Glutamatergic neuron (in vitro differentiated cells): ENCODE measurements around the gene STK39. TPM values are rescaled to one million over a fixed set of nuclear protein-coding genes. Genes with fewer than 3 reads are reported as not detected.

Experiments used
- DNase-seq: peaks from one replicate; pipeline ENCODE4 v3.0.0; 2022
- H3K27ac Mint-ChIP-seq: one replicate; pipeline ENCODE4 v1.8.0; 2020; ENCODE audit warnings: mild to moderate bottlenecking, mixed read lengths, inconsistent platforms; ENCODE audit not compliant: unreplicated experiment
- H3K27me3 Mint-ChIP-seq: one replicate; pipeline ENCODE4 v1.8.0; 2020; ENCODE audit warnings: mild to moderate bottlenecking, moderate library complexity, mixed read lengths, inconsistent platforms; ENCODE audit not compliant: unreplicated experiment
- H3K36me3 Mint-ChIP-seq: one replicate; pipeline ENCODE4 v1.8.0; 2020; ENCODE audit warnings: mild to moderate bottlenecking, mixed read lengths, inconsistent platforms; ENCODE audit not compliant: unreplicated experiment
- H3K4me1 Mint-ChIP-seq: one replicate; pipeline ENCODE4 v1.8.0; 2020; ENCODE audit warnings: mild to moderate bottlenecking, low read depth, mixed read lengths, inconsistent platforms; ENCODE audit not compliant: unreplicated experiment
- H3K4me3 Mint-ChIP-seq: one replicate; pipeline ENCODE4 v1.8.0; 2020; ENCODE audit warnings: mild to moderate bottlenecking, mixed read lengths, inconsistent platforms; ENCODE audit not compliant: unreplicated experiment
- H3K9me3 Mint-ChIP-seq: one replicate; pipeline ENCODE4 v1.8.0; 2020; ENCODE audit warnings: mild to moderate bottlenecking, moderate library complexity, mixed read lengths, inconsistent platforms; ENCODE audit not compliant: unreplicated experiment
- CTCF ChIP-seq: fragments of 200-600 bp; sonication (generic); IDR thresholded peaks from one replicate; pipeline ENCODE4 v1.5.0; 2021; ENCODE audit not compliant: partially characterized antibody, unreplicated experiment
- total RNA-seq: library from RNA; stranded (reverse); fragmentation: NEBNext Ultra II Directional; extraction: Animal tissue kit (Norgen Biotek cat#: 25700); gene quantifications from one replicate; pipeline ENCODE4 v1.2.1, GENCODE V29; 2021; ENCODE audit not compliant: unreplicated experiment

Gene STK39
- total RNA-seq, 1 donor from 2014 or later, result 35.9 TPM

GRCh38 chr2:168256448-168256847 is 9.1 kb upstream of the STK39 start:
- no peak overlapping the region for H3K4me3 Mint-ChIP-seq
- no peak for TF ChIP-seq CTCF
- peaks cover 10% of the 10 kb centered on the region for H3K9me3 Mint-ChIP-seq
- H3K27ac Mint-ChIP-seq, result no peak overlapping the region
- DNase-seq, result no peak
- peaks cover 1% of the 10 kb centered on the region for H3K27me3 Mint-ChIP-seq
- peaks cover 22% of the 10 kb centered on the region for H3K36me3 Mint-ChIP-seq
- H3K4me1 Mint-ChIP-seq, result no peaks in the 10 kb centered on the region

DNA sequence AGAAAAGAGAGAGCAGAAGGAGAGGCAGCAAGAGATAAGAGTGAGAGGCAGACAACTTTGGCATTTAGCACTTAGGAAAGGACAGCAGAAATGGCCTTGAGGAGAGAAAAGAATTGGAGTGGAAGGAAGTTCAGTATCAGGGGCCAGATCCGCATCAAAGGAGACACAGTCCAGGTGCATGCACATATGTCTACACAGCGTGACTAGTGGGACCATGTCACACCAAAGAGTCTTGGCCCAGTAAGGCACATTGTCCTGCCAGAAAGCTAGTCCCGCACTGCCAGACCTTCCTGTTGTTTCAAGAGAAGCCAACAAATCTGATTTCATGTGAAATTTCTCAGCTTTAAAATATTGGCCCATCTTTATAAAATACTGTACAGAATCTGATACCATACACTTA is 8.5 kb upstream of the STK39 start:
- Mint-ChIP-seq H3K36me3 (peaks cover 18% of the 10 kb centered on the region), H3K4me3 (no peak overlapping the region), H3K27me3 (peaks cover 1% of the 10 kb centered on the region), H3K27ac (no peak overlapping the region), H3K9me3 (peaks cover 10% of the 10 kb centered on the region), H3K4me1 (no peaks in the 10 kb centered on the region)
- no peak for DNase-seq
- no peak for TF ChIP-seq CTCF

DNA sequence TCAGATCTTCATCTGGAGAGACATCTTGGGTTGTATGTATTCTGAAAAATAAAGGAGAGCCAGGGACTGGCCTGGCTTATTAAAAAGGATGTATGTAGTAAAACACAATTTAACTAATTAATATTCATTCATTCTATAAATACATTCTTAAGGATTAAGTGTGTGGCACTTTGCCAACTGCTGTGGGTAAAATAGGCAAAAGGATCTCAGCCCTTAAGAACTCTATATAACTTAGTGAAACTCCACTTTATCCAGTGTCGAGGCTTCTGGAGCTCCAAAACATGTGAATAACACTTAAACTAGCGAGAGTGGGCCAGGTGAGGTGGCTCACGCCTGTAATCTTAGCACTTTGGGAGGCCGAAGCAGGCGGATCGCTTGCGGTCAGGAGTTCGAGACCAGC is 7.7 kb upstream of the STK39 start:
- H3K9me3 Mint-ChIP-seq, result peaks cover 10% of the 10 kb centered on the region
- no peaks in the 10 kb centered on the region for H3K4me1 Mint-ChIP-seq
- no peak for DNase-seq
- H3K36me3 Mint-ChIP-seq, result peaks cover 18% of the 10 kb centered on the region
- H3K27me3 Mint-ChIP-seq, result peaks cover 1% of the 10 kb centered on the region
- H3K27ac Mint-ChIP-seq, result no peak overlapping the region
- H3K4me3 Mint-ChIP-seq, result no peak overlapping the region
- no peak for TF ChIP-seq CTCF

GRCh38 chr2:168254158-168254935 is 7.0 kb upstream of the STK39 start:
- Mint-ChIP-seq H3K36me3 (peaks cover 12% of the 10 kb centered on the region), H3K27me3 (peaks cover 4% of the 10 kb centered on the region), H3K27ac (no peak overlapping the region), H3K4me3 (no peak overlapping the region), H3K9me3 (peaks cover 10% of the 10 kb centered on the region), H3K4me1 (no peaks in the 10 kb centered on the region)
- no peak for DNase-seq
- no peak for TF ChIP-seq CTCF

DNA sequence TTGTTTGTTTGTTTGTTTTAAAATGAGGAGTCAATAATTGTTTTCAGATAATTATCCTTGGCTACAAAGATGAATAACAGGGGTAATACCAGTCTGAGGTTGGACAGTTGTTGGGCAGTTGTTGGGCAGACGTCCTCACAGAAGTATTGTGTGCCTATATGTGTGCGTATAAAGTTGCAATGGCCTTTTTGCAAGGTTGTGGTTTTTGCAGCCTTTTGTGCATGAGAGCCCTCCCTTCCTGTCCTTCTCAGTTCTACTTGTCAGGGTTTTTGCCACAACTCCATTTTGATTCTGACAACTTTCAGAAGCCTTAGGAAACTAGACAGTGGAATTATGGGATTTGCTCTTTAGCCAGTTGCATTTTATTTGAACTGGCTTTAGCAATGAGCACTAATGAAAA is 6.0 kb upstream of the STK39 start:
- no peaks in the 10 kb centered on the region for H3K4me1 Mint-ChIP-seq
- H3K9me3 Mint-ChIP-seq, result peaks cover 6% of the 10 kb centered on the region
- H3K27me3 Mint-ChIP-seq, result peaks cover 4% of the 10 kb centered on the region
- H3K4me3 Mint-ChIP-seq, result no peak overlapping the region
- H3K36me3 Mint-ChIP-seq, result peaks cover 3% of the 10 kb centered on the region
- no peak for TF ChIP-seq CTCF
- H3K27ac Mint-ChIP-seq, result no peak overlapping the region
- no peak for DNase-seq
